GM08714 (cell line): Measurements from ENCODE around the gene RBBP6.

Source experiments
- H3K4me3 ChIP-seq: fragments of 200-500 bp; sonication (Bioruptor generic); 2 replicates; pipeline ENCODE4 v1.5.1; 2014; ENCODE audit warnings: mild to moderate bottlenecking, low read length, inconsistent platforms
- ZNF274 ChIP-seq: IDR thresholded peaks from 2 replicates; pipeline ENCODE4 v1.6.1; 2012; ENCODE audit warnings: mild to moderate bottlenecking, low read depth, low read length

Gene RBBP6

DNA sequence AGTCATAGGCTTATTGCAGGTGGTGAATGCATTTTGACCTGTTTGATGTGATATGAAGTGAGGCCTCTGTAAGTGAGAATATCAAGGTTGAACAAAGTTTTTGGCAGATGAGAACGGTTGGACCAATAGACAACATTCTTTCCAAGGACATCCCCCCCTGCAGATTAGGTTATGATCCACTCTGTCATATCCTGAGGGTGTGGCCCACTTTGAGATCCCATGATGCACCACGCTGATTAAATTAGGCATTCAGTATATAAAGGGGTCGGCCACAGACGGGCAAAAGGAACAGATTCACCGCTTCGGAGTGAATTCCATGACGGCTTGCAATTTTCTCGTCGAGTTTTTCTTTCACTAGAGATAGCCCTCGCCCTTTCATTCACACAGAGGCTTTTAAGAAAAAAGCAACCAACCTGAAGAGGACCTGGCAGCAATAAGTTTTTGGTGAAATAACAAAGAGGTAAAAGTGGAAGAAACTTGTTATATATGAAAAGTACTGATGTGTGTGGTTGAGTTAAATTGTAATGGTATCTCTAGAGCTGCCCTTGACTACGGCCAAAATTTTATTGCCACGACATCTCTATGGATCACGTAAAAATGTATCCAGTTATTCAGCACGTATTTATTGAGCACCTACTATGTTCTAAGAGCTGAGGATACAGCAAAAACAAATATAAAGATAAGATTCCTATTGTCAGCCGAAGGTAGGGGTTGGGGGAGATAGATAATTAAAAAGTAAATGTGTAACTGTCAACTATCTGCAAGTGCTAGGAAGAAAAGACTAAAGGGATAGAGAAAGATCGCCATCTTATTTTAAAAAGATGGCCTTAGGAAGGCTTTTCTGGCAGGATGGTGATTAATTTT lies 1.7 kb upstream of the RBBP6 start:
- no peak for TF ChIP-seq ZNF274
- no peak overlapping the region for H3K4me3 ChIP-seq

DNA sequence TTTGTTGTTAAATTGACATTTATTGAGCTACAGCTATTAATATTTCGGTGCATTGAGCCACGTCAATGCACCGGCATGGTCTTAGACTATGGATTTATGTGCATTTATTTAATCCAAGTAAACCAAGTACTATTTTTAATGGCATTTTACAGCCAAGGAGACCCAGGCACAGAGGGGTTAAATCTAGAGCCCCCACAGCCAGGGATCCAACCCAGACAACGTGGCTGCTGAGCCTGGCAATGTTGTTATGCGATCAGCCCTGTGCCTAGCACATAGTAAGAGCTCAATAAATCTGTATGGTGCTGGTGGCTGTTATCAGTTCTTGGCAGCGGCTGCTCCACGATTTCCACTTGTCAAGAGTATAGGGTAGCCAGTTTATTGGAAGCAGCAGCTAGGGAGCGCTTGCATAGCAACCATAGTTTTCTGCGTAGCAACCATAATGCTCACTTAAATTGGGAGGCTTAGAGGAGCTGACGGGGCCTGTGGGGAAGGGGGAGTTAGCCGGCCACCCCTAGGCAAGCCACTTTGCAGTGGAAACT lies 541 bp upstream of the RBBP6 start:
- H3K4me3 ChIP-seq: peak overlapping the region; percentile 56; the same call in 1 of the 2 replicates
- TF ChIP-seq ZNF274: no peak

DNA sequence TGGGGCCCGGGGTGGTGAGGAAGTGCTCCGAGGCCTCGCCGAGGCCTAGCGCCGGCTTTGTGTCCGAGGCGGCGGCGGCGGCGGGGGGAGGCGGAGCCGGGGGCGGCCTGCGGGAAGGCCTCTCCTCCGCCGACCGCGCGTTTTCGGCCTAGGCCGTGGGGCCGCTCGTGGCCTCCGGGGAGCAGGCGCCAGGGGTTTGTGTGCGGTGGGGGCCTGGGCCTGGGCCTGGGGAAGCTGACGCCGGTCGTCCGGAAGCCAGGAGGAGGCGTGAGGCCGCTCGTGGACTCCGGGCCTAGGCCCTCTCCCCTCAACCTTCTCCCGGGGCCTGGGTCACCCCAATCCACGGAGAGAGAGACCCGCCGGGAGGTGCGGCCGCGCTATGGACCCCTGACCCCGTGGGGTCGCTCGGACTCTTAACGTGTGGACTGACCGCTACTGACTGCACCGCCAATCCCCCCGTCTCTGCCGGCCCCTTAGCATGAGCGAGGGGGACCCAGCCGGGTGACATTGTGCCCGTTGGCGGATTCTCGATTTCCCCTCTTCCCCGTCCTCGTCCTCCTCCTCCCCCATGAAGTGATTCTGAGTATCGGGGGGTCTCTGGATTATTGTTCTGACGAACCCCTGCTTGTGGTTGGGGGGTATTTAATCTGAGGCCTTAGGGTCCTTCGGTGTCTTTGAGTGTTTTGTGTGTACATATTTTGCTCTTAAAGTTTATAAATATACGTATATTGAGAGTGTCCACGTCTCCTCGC lies 660 bp downstream of the RBBP6 start:
- peak overlapping the region; percentile 98 for H3K4me3 ChIP-seq
- TF ChIP-seq ZNF274: no peak

DNA sequence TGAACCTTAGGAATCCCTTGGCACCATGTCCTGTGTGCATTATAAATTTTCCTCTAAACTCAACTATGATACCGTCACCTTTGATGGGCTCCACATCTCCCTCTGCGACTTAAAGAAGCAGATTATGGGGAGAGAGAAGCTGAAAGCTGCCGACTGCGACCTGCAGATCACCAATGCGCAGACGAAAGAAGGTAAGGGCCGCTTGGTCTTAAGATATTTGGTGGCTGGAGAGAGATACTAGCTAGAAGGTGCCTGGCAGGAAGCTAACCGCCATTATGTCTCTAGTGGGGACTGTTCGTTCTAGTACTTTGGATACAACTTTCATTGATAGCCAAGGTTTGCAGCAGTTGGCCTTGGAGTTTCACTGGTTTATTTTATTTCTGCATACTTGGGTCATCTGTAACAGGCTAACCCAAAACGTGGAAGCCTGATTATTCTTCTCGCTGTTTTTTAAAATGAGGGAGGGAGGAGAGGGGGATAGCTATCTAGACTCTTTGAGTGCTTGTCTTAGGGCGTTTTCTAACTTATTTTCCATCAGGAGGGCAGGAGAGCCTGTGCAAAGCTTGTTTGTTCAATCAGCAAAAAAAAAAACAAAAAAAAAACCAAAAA lies 1.3 kb downstream of the RBBP6 start:
- peak overlapping the region; percentile 98 for H3K4me3 ChIP-seq
- no peak for TF ChIP-seq ZNF274

DNA sequence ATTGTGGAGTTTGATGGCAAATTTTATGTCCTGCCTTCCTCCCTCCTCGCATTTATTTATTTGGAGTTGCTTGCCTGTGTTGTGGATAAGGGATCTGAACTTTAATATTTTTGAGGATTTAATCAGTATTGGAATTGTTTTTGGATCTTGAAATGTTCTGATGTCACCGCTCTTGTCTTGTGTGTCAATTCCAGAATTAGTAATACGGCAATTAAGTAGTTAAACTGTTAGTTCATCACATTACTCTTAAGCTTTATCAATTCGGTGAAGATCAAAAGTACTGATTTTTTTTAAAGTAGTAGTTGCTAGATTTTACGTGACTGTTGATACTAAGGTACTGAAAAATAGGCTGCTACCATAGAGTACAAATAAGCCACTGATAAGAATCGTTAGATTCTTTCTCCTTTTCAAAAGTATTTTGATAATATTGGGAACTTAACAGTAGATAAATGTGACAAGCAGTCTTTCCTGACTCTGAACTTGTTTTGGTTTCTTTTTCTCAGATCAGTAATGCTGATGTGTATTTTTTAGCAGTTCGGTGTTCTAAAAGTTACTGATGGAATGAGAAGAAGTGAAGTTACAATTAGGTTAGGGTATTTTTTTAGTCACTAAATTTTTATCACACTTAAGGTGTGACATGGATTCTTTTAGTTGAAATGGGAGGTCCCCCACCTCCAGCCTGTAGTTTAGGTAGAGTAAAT lies 2.0 kb downstream of the RBBP6 start:
- TF ChIP-seq ZNF274: no peak
- peak overlapping the region; percentile 98 for H3K4me3 ChIP-seq

DNA sequence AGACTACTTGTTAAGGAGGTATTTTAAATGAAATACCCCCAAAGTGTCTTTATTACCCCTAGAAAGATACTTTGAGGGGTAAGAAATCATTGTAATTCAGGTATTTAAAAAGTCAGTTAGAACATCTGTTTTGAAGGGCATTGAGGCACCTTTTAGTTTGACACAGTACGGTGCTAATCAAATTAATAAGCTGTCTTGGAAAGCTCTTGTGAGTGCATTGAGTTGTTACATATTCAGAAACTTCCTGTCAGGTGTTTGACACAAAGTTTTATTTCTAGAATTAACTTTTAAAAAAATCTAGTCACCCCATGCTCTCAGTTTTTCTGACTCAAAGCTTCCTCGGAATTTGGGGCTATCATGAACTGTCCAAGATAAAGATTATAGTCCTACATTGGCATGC lies 4.6 kb downstream of the RBBP6 start:
- TF ChIP-seq ZNF274: no peak
- no peak overlapping the region for H3K4me3 ChIP-seq

DNA sequence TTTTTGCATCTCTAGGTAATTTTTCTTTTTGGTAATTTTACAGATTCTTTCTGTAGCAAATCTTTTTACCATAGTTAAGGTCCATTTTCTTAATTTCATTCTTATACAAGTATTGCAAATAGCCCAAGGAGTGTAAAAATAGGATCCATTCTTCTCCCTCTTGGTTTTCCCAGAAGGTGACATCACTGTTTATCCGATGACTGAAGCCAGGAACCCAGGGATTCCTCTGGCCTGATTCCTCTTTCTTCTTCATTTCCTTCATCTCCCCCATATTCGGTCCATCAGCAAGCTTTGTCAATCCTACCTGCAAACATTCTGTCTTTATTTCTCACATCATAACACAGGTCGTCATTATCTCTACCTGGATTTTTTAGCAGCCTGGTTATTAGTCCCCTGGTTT lies 5.3 kb downstream of the RBBP6 start:
- H3K4me3 ChIP-seq: no peak overlapping the region
- no peak for TF ChIP-seq ZNF274

DNA sequence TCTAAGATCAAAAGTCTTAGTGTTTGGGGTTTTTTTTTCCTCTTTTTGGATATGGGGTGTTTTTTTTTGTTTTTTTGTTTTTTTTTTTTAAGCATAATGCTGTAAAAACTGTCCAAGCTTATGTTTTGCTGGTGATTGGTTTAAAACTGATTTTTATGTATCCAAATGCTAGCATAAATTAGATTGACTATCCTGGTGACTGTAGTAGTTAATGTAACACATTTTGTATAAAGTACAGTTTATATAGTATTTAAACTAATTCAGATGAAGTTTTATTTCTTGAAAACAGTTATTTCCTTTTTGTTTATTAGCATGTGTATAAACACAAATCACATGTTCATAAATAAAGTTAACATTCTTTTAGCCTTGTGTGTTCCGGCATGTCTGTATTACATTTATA lies 10.9 kb downstream of the RBBP6 start:
- no peak for TF ChIP-seq ZNF274
- H3K4me3 ChIP-seq: no peak overlapping the region

DNA sequence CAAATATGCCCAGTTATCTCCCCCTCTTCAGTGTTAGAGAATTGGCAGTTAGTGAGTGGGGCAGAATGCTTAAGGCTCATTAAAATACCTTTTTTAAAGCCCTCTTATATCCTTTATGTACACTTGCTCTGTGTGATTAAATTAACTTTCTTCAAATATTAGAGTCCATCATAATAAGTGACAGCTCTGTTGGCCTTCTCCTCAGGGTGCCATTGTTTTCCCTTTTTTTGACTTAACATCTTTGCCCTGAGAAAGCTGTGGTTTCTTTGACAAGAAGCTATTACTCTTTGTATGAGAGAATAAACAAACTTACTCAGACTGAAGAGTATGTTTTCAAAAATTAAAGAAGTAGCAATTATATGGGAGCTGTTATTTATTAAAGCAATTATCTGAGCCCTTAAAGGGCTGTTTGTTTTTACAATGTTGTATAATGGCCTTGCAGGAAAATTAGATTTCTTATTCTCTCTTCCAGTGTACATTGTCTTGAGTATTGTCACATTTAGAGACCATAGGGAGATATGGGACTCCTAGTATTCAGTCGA lies 13.4 kb downstream of the RBBP6 start:
- TF ChIP-seq ZNF274: no peak
- no peak overlapping the region for H3K4me3 ChIP-seq

DNA sequence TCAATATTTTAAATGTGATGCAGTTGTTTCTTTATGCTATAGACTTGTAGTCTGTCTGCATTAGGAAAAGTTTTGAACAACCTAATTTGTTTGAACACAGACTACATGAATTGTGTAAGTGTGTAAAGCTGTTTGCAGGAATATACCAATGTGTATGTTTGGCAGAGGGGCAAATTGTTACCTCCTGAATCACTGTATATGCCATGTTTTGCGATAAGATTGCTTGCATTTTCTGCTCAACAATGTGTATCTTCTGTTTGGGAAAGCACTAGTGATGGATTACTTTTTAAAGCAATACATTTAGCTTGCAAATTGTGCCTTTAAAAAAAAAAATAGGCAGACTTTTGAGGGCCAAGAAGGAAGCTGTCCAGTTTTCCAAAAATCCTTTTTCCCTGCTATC lies 14.6 kb downstream of the RBBP6 start:
- H3K4me3 ChIP-seq: no peak overlapping the region
- TF ChIP-seq ZNF274: no peak

DNA sequence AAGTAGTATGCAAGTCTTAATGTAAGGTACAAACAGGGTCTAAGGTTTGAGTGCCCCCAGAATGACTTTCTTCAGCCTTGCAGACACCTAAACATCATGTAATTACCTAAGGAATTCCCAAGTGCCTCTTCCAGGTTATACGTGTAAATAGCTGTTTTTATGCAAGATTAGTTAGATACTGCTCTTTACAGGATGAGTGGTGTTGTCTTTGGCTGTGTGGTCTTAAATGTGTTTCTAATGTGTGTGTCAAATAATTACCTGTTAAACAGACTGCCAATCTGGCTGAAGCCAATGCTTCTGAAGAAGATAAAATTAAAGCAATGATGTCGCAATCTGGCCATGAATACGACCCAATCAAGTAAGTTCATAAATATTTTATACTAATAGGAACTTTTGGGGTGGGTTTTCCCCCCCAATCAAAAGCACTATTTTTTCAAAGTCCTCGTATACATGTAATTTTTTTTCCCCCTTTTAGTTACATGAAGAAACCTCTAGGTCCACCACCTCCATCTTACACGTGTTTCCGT lies 16.0 kb downstream of the RBBP6 start:
- TF ChIP-seq ZNF274: no peak
- no peak overlapping the region for H3K4me3 ChIP-seq

DNA sequence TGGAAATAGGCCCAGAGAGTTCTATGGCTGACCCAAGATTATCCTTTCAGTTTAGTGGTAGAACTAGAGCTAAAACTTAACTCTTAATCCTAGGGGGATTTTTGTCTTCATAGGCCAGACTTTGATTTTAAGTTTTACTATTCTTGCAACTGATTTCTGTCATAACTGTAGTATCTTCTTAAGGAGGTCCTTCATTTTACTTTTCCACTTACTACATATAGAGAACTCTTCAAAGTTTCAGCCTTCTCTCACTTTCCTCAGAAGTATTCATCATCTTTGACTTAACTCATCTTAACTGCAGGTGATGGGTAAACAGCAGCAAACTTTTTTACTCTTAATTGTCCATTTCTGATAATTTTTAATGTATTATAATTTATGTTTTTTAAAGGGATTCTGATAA lies 23.4 kb downstream of the RBBP6 start:
- H3K4me3 ChIP-seq: no peak overlapping the region
- TF ChIP-seq ZNF274: no peak

DNA sequence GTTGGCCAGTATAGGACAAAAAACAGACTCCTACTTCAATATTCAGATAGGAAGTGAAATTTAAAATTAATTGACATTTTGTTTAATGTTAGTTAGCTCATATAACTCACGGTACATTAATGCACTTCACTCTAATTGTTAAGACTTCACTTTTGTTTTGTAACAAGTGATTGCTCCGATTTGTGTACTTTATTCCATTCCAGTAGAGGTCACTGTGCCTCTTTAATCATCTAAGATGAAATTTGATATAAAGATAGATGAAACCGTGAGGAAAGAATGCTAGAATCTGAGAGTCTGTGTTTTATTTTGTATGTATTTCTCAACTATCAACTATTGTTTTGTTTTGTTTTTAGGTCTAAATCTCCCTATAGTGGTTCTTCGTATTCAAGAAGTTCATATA lies 29.0 kb downstream of the RBBP6 start:
- no peak overlapping the region for H3K4me3 ChIP-seq
- TF ChIP-seq ZNF274: no peak
